Left renal pelvis (tissue), 4 donors: ENCODE results near the gene RC3H1. TPM values are rescaled to one million over a fixed set of nuclear protein-coding genes. Genes with fewer than 3 reads are reported as not detected.
"Not testable (repeated sequence)": the region's sequence is repeated elsewhere in the genome, so short reads cannot be mapped to it uniquely, and the experiment has no call there.

Experiments used
- DNase-seq, 4 donors: peaks; one replicate each; pipeline ENCODE4 v3.0.0-alpha.2; 2013; ENCODE audit warnings: low read depth in 4 of 4, low spot score in 3 of 4
- polyA plus RNA-seq, 4 donors: library from polyadenylated mRNA; unstranded; fragments of 120-200 nt; gene quantifications; one replicate each; pipeline ENCODE4 v1.2.1, GENCODE V29; 2013; ENCODE audit not compliant: insufficient read length in 4 of 4

The RC3H1 gene
- polyA plus RNA-seq, 4 donors, result 12.5 to 14.4 (median 13.0) TPM

DNA sequence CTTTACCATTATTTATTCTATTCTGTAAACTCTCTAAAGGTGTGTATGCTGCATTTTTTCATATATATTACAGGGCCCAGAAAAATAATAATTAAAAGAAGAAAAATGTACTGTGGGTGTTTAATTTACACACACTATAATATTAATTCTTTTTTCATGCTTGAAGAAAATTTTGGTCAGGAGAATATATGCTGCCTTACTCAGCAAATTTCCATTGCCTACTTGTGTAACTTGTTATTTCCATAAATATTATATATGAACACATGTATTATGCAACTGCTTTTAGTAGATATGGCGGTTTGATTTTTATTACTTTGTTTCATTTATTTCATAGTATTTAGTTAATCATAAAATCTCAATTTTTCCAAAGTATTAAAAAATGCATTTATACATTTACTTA lies 58.7 kb downstream of the RC3H1 start:
- DNase-seq, result no peak

GRCh38 chr1:173960625-173961024 lies 61.5 kb downstream of the RC3H1 start:
- no peak for DNase-seq

GRCh38 chr1:173954179-173954578 lies 68.0 kb downstream of the RC3H1 start:
- DNase-seq, result no peak

GRCh38 chr1:173948594-173948993 lies 73.6 kb downstream of the RC3H1 start:
- no peak for DNase-seq

DNA sequence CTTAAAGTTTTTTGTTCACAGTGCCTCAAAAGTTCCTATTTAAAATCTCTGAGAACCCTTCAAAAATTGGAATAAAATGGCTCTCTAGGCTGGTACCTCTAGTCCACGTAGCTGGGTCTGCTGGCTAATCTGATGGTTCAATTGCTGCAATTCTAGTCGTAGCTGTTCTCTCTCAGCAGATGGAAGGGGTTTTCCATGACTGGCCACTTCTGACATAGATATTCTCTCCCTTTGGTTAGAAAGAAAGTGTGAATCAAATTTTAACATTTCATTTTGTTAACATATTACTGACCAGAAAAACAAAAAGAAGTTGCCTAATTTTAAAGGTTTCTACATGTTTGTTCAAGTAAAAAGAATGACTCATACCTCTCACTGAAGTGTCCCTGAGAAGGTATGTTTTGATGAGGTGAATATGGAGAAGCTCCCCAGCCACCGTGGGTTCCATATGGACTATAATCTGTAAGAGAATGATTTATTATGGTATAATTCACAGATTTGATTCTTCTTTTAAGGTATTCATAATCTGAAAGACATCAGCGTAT lies 75.7 kb downstream of the RC3H1 start:
- no peak for DNase-seq

- DNase-seq, result no peak
Measured at GRCh38 chr1:173937062-173937461, 85.1 kb downstream of the RC3H1 start.

- DNase-seq, result no peak
Measured at GRCh38 chr1:173934440-173934839, 87.7 kb downstream of the RC3H1 start.

DNA sequence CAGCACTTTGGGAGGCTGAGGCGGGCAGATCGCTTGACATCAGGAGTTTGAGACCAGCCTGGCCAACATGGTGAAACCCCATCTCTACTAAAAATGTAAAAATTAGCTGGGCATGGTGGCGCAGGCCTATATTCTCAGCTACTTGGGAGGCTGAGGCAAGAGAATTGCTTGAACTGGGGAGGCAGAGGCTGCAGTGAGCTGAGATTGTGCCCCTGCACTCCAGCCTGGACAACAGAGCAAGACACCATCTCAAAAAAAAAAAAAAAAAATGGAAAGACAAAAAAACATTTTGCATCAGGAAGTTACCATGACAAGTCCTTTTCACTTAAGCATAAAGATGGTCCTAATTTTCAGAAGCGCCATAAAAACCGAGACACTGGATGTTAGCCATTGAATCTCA lies 91.6 kb downstream of the RC3H1 start:
- DNase-seq, result not testable (repeated sequence)

DNA sequence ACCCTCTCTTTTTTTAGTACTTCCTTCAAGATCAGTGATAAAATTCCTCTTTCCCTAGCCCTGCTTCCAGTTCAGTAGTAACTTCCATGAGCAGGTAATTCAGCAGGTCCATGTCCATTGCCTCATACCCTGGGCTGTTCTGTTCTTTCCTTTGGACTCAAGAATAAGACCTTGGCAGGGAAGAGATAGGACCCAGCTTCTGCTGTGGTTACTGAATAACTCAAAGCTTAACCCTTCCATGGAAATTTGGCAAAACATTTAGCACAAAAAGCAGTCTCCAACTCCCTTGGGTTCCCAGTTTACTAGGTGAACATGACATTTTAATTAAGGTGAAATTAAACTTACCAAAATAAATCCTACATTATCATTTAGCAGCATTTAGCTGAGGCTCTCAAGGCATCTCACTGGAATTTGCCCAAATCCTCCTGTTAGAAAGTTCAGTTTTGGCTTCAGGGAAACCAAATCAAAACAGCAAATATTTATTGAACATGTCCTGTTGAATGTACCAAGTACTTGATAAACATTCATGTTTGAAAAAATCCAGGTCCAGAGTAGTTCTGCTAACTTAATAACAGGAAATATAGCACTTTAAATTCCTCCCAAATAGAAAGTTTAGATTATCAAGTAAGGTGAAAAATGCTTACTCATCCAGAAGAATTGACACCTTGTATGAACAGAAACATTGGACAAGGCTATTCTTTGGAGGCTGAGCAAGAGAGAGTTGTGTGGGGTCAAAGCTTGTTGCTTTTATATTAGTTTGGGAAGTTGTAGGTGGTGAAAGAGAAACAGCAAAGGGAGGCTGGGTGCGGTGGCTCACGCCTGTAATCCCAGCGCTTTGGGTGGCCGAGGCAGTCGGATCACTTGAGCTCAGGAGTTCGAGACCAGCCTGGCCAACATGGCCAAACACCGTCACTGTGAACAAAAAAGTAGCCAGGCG lies 96.6 kb downstream of the RC3H1 start:
- DNase-seq, result no peak

GRCh38 chr1:173920861-173921260 lies 101.3 kb downstream of the RC3H1 start:
- DNase-seq, result no peak

DNA sequence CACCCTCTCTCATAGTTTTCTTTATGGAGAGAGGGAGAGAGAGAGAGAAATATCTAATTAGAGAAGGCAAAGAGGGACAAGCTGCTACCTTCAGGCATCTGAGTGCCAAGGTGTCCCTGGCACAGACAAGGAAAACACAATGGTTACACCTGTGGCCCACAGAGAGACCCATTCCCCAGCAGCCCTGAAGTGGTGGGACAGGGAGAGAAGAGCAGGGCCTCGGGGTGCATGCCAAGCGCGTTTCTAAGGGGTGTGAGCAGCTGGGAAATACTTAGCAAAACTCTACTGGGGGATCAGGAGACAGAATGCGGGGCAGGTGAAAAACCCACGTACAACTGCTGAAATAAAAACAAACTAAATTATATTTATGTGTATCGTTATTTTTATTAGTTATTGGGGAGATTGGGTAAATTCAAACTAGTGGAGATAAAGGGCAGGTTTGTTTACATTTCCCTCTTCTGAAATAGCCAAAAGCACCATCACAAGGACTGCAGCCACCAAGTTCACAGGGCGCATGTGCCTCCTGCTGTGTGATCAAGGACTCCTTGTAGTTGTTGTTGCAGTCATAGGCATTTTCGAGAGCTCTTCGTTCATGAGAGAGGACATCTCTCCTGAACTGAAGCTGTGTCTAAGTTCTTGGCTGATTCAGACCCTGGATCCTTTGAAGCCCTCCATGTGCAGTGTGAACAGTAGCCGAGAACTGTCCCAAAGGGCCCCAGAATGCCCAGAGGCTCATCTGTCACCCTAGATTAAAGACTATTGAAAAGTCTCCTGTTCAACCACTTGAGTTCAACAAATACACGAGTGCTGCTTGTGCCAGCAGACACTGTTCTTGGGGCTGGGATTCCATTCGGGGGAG lies 104.3 kb downstream of the RC3H1 start:
- no peak for DNase-seq

GRCh38 chr1:173917149-173917548 lies 105.0 kb downstream of the RC3H1 start, which contains the start of gene SERPINC1:
TSS of gene SERPINC1 (minus strand) at chr1:173917327. CDS start at chr1:173917259, 68 bp downstream.
- no peak for DNase-seq

GRCh38 chr1:173916667-173917066 lies 105.5 kb downstream of the RC3H1 start:
- DNase-seq, result no peak

GRCh38 chr1:173915596-173915995 lies 106.6 kb downstream of the RC3H1 start:
- DNase-seq, result no peak

DNA sequence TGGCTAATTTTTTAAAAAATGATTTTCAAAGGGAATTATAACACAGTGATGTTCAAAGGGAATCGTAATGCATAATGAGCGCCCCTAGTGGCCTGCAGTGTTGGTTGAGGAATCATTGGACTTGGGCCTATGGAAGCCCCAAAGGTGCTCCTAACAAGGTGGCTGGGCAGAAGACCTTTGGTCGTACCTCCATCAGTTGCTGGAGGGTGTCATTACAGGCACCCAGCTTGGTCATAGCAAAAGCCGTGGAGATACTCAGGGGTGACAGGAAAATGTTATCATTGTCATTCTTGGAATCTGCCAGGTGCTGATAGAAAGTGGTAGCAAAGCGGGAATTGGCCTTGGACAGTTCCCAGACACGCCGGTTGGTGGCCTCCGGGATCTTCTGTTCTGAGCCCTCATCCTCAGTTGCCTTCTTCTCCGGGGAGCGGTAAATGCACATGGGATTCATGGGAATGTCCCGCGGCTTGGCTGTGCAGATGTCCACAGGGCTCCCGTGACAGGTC lies 107.7 kb downstream of the RC3H1 start:
- DNase-seq, result no peak

DNA sequence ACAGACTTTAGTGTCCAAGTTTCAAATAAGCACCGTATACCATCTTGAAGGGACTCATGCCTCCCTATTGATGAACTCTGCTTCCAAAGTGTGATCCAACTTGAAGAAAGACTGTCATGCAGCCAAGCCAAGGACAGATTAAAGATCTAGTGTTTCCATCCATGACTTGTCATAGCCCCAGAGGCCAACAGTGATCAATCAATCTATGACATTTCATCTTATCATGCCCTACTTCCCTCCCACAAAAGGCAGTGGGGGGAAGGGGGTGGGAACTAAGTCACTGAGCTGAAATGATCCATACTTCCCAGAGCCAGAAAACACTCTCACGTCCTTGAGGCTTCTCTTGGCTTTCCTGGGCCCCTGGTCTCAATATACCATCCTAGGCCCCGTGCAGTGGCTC lies 109.0 kb downstream of the RC3H1 start:
- no peak for DNase-seq

- no peak for DNase-seq
Measured at GRCh38 chr1:173903827-173904531, 118.2 kb downstream of the RC3H1 start.

GRCh38 chr1:173900992-173901391 lies 121.2 kb downstream of the RC3H1 start:
- DNase-seq, result no peak

GRCh38 chr1:173900427-173900826 lies 121.7 kb downstream of the RC3H1 start:
- DNase-seq, result no peak

DNA sequence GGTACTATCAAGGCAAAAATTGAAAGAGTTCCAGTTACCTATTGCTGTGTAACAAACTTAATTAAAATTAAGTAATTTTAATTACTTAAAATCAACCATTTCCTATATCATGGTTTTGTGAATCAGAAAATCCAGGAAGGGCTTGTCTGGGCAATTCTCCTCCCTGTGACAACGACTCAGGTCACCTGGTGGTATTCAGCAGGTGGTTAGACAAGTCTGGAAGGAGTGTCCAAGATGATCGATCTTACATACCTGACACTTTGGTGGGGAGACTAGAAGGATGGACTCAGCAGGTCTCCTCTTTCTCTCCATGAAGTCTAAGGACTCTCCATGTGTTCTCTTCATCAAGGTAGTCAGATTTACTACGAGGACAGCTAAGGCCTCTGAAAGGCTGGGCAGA lies 128.0 kb downstream of the RC3H1 start:
- no peak for DNase-seq
